HG03060 (cell line): ENCODE measurements around the gene NOMO2.
"Not testable (repeated sequence)": the region's sequence is repeated elsewhere in the genome, so short reads cannot be mapped to it uniquely, and the experiment has no call there.

Experiments used
- ATAC-seq: cut with Tn5 transposase; IDR thresholded peaks from one replicate; pipeline ENCODE4 v1.9.1; 2021; ENCODE audit warnings: low read depth, moderate number of reproducible peaks; ENCODE audit not compliant: unreplicated experiment

Gene NOMO2

GRCh38 chr16:18575945-18576344 is 14.0 kb upstream of the NOMO2 start:
- ATAC-seq: not testable (repeated sequence)

- ATAC-seq: not testable (repeated sequence)
These were observed 13.5 kb upstream of the NOMO2 start for GRCh38 chr16:18575298-18575917.

- not testable (repeated sequence) for ATAC-seq
These were observed 12.0 kb upstream of the NOMO2 start for GRCh38 chr16:18573887-18574286.

GRCh38 chr16:18572973-18573372 is 11.1 kb upstream of the NOMO2 start:
- not testable (repeated sequence) for ATAC-seq

GRCh38 chr16:18571307-18571850 is 9.5 kb upstream of the NOMO2 start:
- ATAC-seq: not testable (repeated sequence)

DNA sequence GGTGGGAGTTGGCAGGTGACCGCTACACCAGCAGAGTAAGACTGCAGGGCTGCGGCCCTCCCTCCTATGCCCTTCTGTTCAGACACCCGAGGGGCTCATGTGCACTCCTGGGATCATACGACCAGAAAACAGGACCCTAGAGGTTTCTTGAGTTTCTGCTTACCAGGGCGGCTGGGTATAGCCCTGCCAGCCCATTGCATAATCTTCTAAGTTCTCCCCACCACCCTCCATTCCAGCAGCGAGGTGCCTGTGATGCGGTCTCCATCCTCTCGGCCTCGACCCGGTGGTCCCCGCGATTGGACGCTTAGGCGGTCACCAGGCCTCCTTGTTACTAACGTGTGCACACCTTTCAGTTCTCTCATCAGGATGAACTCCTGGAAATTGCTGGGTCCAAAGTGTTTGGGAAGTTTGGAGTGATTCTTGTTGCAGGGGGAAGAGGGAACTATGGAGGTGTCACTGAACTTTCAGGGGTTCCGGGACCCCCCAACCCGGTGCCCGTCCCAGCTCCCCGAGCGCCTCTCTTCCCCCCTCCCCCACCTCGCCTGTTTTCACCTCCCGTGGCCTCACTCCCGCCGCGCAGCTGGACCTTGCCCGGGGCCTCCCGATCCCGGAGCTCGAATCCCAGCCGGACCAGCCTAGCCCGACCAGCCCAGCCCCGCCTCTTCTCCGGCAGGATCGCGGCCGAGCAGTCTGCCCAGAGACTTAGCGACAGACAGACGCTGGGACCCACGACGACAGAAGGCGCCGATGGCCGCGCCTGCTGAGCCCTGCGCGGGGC is 8.8 kb upstream of the NOMO2 start:
- ATAC-seq: not testable (repeated sequence)

DNA sequence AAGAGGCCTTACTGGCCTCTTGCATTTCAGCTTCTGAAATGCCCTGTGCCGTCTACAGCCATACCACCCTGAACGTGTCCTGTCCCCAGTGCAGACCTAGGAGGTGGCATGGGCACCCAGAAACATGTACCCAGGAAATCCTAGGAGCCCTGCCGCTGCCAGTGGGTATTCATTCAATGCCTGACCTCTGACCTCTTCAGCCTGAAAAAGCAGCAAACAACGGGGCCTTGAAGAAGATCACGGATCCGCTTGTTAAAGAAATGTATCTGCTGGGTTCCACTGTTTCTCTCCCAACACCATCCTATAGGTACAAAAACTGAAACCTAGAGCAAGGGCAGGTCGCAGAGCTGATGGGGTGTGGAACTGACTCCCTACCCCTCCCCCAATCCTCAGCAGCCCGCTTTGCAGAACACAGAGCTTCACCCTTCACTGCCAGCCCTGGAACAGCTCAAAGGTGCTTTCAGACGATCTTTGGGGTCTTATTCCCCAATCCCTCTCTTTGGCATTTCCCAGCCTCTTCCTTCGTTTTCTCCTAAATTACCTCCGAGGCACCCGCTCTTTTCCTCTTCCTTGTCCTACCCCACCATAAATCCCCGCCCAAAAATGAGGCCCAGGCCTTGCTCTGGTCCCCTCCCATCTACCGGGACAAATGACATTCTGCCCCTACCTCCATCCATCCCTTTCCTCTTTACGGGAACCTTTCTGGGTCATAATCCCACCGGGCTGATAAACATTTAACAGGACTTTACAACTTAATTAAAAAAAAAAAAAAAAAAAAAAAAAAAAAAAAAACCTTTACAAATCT is 1.3 kb downstream of the NOMO2 start:
- ATAC-seq: not testable (repeated sequence)

GRCh38 chr16:18553671-18554070 is 8.2 kb downstream of the NOMO2 start:
- ATAC-seq: not testable (repeated sequence)

DNA sequence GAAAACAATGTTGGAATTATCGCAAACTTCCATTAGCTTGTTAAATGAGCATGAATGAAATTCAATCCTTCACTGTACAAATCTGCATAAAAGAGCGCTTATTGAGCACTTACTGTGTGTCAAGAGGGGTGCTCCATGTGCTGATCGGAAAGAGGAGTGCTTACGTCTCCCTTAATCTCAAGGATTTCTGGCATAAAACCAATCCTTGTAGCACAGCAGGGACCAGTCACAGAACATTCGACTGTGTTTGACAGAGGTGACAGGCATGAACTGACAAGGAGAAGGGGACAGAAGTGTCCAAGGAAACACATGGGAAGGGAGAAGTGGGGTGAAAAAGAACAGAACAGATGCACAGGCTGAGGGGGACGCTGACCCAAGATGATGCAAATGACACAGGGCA is 14.5 kb downstream of the NOMO2 start:
- not testable (repeated sequence) for ATAC-seq

GRCh38 chr16:18546853-18547252 is 15.0 kb downstream of the NOMO2 start:
- ATAC-seq: not testable (repeated sequence)

GRCh38 chr16:18544232-18545081 is 17.4 kb downstream of the NOMO2 start:
- not testable (repeated sequence) for ATAC-seq

DNA sequence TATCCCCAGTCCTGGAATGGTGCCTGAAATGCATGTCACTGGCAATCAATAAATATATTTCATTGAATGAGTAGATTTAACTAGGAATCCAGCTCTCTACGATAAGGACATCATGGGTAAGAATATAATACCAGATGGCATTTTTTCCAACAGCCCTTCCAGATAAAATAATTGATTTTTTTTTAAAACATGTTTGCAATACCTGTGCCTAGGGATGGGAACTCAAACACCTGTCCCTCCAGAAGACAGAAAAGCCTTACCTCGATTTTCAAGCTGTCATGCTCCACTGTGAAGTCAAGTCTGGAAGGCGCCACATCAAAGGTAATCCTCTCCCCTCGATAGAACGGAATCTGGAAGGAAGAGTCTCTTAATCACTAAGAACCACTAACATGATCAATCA is 20.0 kb downstream of the NOMO2 start:
- not testable (repeated sequence) for ATAC-seq

GRCh38 chr16:18537004-18537403 is 24.9 kb downstream of the NOMO2 start:
- not testable (repeated sequence) for ATAC-seq

DNA sequence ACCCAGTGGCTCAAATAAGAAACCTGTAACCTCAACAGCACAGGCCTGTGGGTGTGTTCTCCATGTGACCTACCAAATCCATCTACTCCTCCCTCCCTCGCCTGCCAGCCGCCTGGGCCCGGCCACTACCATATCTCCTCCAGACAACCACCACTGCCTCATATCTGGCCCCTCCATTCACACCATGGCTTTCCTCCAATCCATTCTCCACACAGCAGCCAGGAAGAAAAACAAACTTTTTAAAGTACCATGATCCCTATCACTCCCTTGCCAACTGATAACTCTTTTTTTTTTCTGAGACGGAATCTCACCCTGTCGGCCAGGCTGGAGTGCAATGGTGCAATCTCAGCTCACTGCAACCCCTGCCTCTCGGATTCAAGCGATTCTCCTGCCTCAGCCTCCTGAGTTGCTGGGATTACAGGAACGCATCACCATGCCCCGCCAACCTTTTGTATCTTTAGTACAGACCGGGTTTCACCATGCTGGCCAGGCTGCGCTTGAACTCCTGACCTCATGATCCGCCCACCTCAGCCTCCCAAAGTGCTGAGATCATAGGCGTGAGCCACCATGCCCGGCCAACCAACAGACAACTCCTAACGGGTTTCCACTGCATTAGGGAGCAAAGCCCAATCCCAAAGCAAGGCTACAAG is 26.3 kb downstream of the NOMO2 start:
- not testable (repeated sequence) for ATAC-seq

DNA sequence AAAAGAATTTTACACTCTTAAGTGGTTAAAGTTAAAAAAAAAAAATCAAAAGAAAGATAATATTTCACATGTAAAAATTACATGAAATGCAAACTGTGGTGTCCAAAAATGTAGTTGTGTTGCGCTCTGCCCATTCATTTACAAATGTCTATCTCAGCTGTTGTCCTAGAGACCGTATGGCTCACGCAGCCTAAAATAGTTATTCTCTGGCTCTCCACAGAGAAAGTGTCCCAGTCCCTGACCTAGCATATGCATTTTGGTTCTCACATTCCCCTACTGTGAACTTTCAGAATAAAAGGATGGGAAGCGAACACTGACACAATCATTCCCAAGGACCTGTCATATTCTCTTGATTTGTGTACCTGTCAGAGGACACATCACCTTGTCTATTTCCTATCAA is 27.6 kb downstream of the NOMO2 start:
- not testable (repeated sequence) for ATAC-seq

GRCh38 chr16:18531323-18531722 is 30.6 kb downstream of the NOMO2 start:
- ATAC-seq: not testable (repeated sequence)

DNA sequence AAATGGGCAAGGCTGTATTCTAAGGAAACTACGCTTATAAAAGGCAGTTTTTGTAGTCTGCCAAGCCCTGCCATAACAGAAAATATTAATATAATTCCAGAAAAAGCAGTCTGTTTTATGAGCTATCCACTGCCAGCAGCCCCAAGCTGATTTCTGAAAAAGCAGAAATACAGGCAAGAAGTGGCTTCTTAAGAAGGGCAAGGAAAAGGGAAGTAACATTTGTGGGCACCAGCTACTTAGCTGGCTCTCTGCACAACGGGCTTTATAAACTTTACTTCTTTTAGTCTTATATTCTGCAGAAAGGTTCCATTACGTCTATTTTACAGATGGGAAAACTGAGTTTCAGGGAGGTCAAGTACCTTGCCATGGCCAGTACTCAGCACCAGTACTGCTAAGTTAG is 31.6 kb downstream of the NOMO2 start:
- not testable (repeated sequence) for ATAC-seq

DNA sequence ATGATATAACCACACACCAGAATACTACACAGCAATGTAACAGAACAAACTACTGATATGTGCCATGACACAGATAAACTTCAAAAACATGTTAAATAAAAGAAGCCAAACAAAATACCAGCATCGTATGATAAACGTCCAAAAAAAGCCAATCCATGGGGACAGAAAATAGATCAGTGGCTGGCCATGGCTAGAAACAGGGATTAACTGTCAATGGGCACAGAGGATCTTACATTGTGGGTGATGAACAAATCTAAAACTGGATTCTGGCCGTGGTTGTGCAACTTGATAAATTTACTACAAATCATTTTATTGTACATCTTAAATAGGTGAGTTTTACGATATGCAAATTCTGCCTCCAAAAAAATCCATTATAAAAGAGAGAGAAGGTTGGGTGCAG is 35.4 kb downstream of the NOMO2 start:
- not testable (repeated sequence) for ATAC-seq

DNA sequence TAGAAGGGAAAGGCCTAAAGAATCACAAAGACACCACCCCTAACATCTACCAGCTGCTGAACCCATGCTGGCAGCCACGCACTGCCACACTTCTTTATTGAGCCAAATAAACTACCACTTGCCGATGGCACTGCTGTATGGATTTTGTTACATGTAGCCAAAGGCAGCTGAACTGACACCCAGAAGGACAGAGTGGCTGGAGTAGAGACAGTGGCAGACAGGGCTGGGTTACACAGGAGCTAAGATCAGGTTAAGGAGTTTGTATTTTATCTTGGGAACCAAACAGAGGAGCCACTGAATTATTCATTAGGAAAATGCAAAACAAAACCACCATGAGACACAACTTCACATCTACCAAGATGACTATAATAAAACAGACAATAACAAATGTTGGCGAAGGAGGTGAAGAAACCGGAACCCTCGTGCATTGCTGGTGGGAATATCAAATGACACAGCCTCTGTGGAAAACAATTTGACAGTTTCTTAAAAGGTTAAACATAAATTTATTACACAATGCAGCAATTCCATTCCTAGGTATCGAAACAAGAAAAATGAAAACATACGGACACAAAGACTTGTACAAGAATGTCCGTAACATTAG is 35.9 kb downstream of the NOMO2 start:
- ATAC-seq: not testable (repeated sequence)
